ENCODE results near the gene KCNC4.
A peak's percentile ranks its signal among the peaks of the same experiment; 100 is the strongest.

The KCNC4 gene

GRCh38 chr1:110165761-110166231, 44.3 kb upstream of the KCNC4 start:
- no peak for FAIRE-seq

GRCh38 chr1:110166861-110167260, 43.3 kb upstream of the KCNC4 start:
- FAIRE-seq (no peak), DNase-seq (ENCODE audit: insufficient read length, low spot score) (no peak)
- no peak for TF ChIP-seq CTCF (IDR thresholded peaks at IDR 0.05; ENCODE audit: insufficient read depth, missing control alignments)

More at GRCh38 chr1:110165761-110166231, 44.3 kb upstream of the KCNC4 start:
- DNase-seq (ENCODE audit: insufficient read length, low spot score) = no peak
- TF ChIP-seq CTCF (IDR thresholded peaks at IDR 0.05; ENCODE audit: insufficient read depth, missing control alignments) = no peak

- DNase-seq (ENCODE audit: insufficient read length, low spot score) = peak; percentile 71
- no peak for TF ChIP-seq CTCF (IDR thresholded peaks at IDR 0.05; ENCODE audit: insufficient read depth, missing control alignments)
- peak; percentile 88 for FAIRE-seq
These were observed 39.1 kb upstream of the KCNC4 start for GRCh38 chr1:110170766-110171733.

GRCh38 chr1:110172001-110172400, 38.1 kb upstream of the KCNC4 start:
- TF ChIP-seq CTCF (IDR thresholded peaks at IDR 0.05; ENCODE audit: insufficient read depth, missing control alignments) = no peak
- FAIRE-seq (no peak), DNase-seq (ENCODE audit: insufficient read length, low spot score) (no peak)

- FAIRE-seq (no peak), DNase-seq (ENCODE audit: insufficient read length, low spot score) (no peak)
- TF ChIP-seq CTCF (IDR thresholded peaks at IDR 0.05; ENCODE audit: insufficient read depth, missing control alignments) = no peak
These were observed 36.5 kb upstream of the KCNC4 start for GRCh38 chr1:110173466-110174105.

GRCh38 chr1:110174961-110175360, 35.2 kb upstream of the KCNC4 start:
- no peak for TF ChIP-seq CTCF (IDR thresholded peaks at IDR 0.05; ENCODE audit: insufficient read depth, missing control alignments)
- DNase-seq (ENCODE audit: insufficient read length, low spot score) (no peak), FAIRE-seq (no peak)
